ENCODE measurements around the gene CDK11B.
A peak's percentile ranks its signal among the peaks of the same experiment; 100 is the strongest.
"Not testable (repeated sequence)": the region's sequence is repeated elsewhere in the genome, so short reads cannot be mapped to it uniquely, and the experiment has no call there.

The CDK11B gene

DNA sequence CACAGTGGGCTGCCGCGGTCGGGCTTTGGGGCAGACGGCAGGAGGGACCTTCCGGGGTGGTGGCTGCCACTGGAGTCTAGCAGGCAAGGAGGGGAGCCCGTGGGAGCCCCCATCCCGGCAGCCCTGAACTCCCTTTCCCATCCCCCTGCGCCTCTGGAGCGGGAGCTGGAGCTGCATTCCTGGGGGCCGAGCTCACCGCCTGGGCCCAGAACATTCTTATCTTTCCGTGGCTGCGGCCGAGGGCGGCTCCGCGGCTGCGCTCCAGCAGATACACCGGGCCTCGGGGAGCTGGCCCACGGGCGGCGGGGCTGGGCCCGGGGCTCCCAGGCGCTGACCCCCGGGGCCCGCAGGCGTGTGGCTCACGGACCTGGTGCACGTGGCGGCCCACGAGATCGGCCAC is 41.8 kb upstream of the CDK11B start:
- H3K4me1 ChIP-seq (ENCODE audit: control extremely low read depth in 1 of 4, control insufficient read depth in 4 of 4, insufficient read depth in 4 of 4, low read length in 3 of 4); H3K27ac ChIP-seq (ENCODE audit: insufficient read depth in 1 of 2, low read depth in 1 of 2, low read length in 2 of 2, poor library complexity in 1 of 2, severe bottlenecking in 2 of 2); H3K27me3 ChIP-seq (replicated peaks in 2 of 5; ENCODE audit: control insufficient read depth in 4 of 5, insufficient read depth in 5 of 5, low read length in 4 of 5); CTCF ChIA-PET; H3K9me3 ChIP-seq (ENCODE audit: control extremely low read depth in 1 of 5, control insufficient read depth in 4 of 5, insufficient read depth in 2 of 5, low read depth in 1 of 5, low read length in 4 of 5); DNase-seq; H3K4me3 ChIP-seq (ENCODE audit: control insufficient read depth in 1 of 7, extremely low read depth in 1 of 7, insufficient read depth in 4 of 7, low read depth in 2 of 7, low read length in 6 of 7); POLR2A ChIA-PET: not testable (repeated sequence)
- peaks cover 0 to 10% (median 5%) of the 10 kb centered on the region in 4 experiments for H3K36me3 ChIP-seq (ENCODE audit: control insufficient read depth in 4 of 4, insufficient read depth in 4 of 4, low read length in 3 of 4)
- no CpG with 5 or more reads among the region's 33 CpGs for WGBS (ENCODE audit: insufficient coverage)

DNA sequence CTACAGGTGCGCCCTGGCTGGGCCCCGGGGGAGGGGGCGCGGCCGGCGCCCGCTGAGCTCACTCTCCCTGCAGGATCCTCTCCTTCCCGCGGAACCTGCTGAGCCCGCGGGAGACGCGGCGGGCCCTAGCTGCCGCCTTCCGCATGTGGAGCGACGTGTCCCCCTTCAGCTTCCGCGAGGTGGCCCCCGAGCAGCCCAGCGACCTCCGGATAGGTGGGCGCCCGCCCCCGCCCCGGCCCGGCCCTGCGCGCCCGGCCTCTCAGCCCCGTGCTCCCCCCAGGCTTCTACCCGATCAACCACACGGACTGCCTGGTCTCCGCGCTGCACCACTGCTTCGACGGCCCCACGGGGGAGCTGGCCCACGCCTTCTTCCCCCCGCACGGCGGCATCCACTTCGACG is 41.3 kb upstream of the CDK11B start:
- DNase-seq; H3K27me3 ChIP-seq (replicated peaks in 2 of 5; ENCODE audit: control insufficient read depth in 4 of 5, insufficient read depth in 5 of 5, low read length in 4 of 5); CTCF ChIA-PET; POLR2A ChIA-PET; H3K4me1 ChIP-seq (ENCODE audit: control extremely low read depth in 1 of 4, control insufficient read depth in 4 of 4, insufficient read depth in 4 of 4, low read length in 3 of 4); H3K9me3 ChIP-seq (ENCODE audit: control extremely low read depth in 1 of 5, control insufficient read depth in 4 of 5, insufficient read depth in 2 of 5, low read depth in 1 of 5, low read length in 4 of 5); H3K4me3 ChIP-seq (ENCODE audit: control insufficient read depth in 1 of 7, extremely low read depth in 1 of 7, insufficient read depth in 4 of 7, low read depth in 2 of 7, low read length in 6 of 7); H3K27ac ChIP-seq (ENCODE audit: insufficient read depth in 1 of 2, low read depth in 1 of 2, low read length in 2 of 2, poor library complexity in 1 of 2, severe bottlenecking in 2 of 2): not testable (repeated sequence)
- H3K36me3 ChIP-seq (ENCODE audit: control insufficient read depth in 4 of 4, insufficient read depth in 4 of 4, low read length in 3 of 4), result peaks cover 0 to 10% (median 5%) of the 10 kb centered on the region in 4 experiments
- no CpG with 5 or more reads among the region's 45 CpGs for WGBS (ENCODE audit: insufficient coverage)

DNA sequence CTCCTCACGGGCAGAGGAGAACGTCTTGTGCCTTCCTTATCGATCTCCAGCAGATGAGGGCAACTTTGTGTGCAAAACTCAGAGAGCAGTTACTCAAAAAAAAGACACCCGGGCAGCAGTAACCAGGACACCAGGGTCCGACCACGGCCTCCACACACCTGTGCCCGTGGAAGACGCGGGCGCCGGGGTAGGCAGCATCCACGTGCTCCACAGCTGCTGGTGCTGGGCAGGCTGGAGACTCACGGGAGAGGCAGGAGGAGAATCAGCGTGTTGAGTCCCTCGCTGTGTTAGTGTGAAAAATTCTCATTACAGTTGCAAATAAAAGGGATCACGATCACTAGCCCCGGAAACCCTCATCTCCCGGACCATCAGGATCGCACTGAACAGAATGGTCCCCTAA is 40.3 kb upstream of the CDK11B start:
- WGBS (ENCODE audit: insufficient coverage), result no CpG with 5 or more reads among the region's 19 CpGs
- DNase-seq; POLR2A ChIA-PET; H3K36me3 ChIP-seq (ENCODE audit: control insufficient read depth in 4 of 4, insufficient read depth in 4 of 4, low read length in 3 of 4); H3K27ac ChIP-seq (ENCODE audit: insufficient read depth in 1 of 2, low read depth in 1 of 2, low read length in 2 of 2, poor library complexity in 1 of 2, severe bottlenecking in 2 of 2); H3K4me1 ChIP-seq (ENCODE audit: control extremely low read depth in 1 of 4, control insufficient read depth in 4 of 4, insufficient read depth in 4 of 4, low read length in 3 of 4); H3K27me3 ChIP-seq (replicated peaks in 2 of 5; ENCODE audit: control insufficient read depth in 4 of 5, insufficient read depth in 5 of 5, low read length in 4 of 5); H3K9me3 ChIP-seq (ENCODE audit: control extremely low read depth in 1 of 5, control insufficient read depth in 4 of 5, insufficient read depth in 2 of 5, low read depth in 1 of 5, low read length in 4 of 5); H3K4me3 ChIP-seq (ENCODE audit: control insufficient read depth in 1 of 7, extremely low read depth in 1 of 7, insufficient read depth in 4 of 7, low read depth in 2 of 7, low read length in 6 of 7); CTCF ChIA-PET: not testable (repeated sequence)

GRCh38 chr1:1697358-1698183 is 38.8 kb upstream of the CDK11B start:
- peaks cover 0 to 10% (median 5%) of the 10 kb centered on the region in 4 experiments for H3K4me1 ChIP-seq (ENCODE audit: control extremely low read depth in 1 of 4, control insufficient read depth in 4 of 4, insufficient read depth in 4 of 4, low read length in 3 of 4)
- H3K4me3 ChIP-seq (ENCODE audit: control insufficient read depth in 1 of 7, extremely low read depth in 1 of 7, insufficient read depth in 4 of 7, low read depth in 2 of 7, low read length in 6 of 7); H3K27me3 ChIP-seq (replicated peaks in 2 of 5; ENCODE audit: control insufficient read depth in 4 of 5, insufficient read depth in 5 of 5, low read length in 4 of 5); H3K27ac ChIP-seq (ENCODE audit: insufficient read depth in 1 of 2, low read depth in 1 of 2, low read length in 2 of 2, poor library complexity in 1 of 2, severe bottlenecking in 2 of 2); DNase-seq; H3K9me3 ChIP-seq (ENCODE audit: control extremely low read depth in 1 of 5, control insufficient read depth in 4 of 5, insufficient read depth in 2 of 5, low read depth in 1 of 5, low read length in 4 of 5); H3K36me3 ChIP-seq (ENCODE audit: control insufficient read depth in 4 of 4, insufficient read depth in 4 of 4, low read length in 3 of 4); CTCF ChIA-PET; POLR2A ChIA-PET: not testable (repeated sequence)
- 87% methylated on average over 10 of the region's 26 CpGs for WGBS (ENCODE audit: insufficient coverage)

- CTCF ChIA-PET; H3K4me3 ChIP-seq (ENCODE audit: control insufficient read depth in 1 of 7, extremely low read depth in 1 of 7, insufficient read depth in 4 of 7, low read depth in 2 of 7, low read length in 6 of 7); H3K36me3 ChIP-seq (ENCODE audit: control insufficient read depth in 4 of 4, insufficient read depth in 4 of 4, low read length in 3 of 4); H3K27ac ChIP-seq (ENCODE audit: insufficient read depth in 1 of 2, low read depth in 1 of 2, low read length in 2 of 2, poor library complexity in 1 of 2, severe bottlenecking in 2 of 2); POLR2A ChIA-PET; DNase-seq; H3K27me3 ChIP-seq (replicated peaks in 2 of 5; ENCODE audit: control insufficient read depth in 4 of 5, insufficient read depth in 5 of 5, low read length in 4 of 5); H3K9me3 ChIP-seq (ENCODE audit: control extremely low read depth in 1 of 5, control insufficient read depth in 4 of 5, insufficient read depth in 2 of 5, low read depth in 1 of 5, low read length in 4 of 5): not testable (repeated sequence)
- 100% methylated on average over 6 of the region's 23 CpGs for WGBS (ENCODE audit: insufficient coverage)
- H3K4me1 ChIP-seq (ENCODE audit: control extremely low read depth in 1 of 4, control insufficient read depth in 4 of 4, insufficient read depth in 4 of 4, low read length in 3 of 4), result peaks cover 0 to 10% (median 5%) of the 10 kb centered on the region in 4 experiments
These were observed 37.9 kb upstream of the CDK11B start for GRCh38 chr1:1696431-1697357.

DNA sequence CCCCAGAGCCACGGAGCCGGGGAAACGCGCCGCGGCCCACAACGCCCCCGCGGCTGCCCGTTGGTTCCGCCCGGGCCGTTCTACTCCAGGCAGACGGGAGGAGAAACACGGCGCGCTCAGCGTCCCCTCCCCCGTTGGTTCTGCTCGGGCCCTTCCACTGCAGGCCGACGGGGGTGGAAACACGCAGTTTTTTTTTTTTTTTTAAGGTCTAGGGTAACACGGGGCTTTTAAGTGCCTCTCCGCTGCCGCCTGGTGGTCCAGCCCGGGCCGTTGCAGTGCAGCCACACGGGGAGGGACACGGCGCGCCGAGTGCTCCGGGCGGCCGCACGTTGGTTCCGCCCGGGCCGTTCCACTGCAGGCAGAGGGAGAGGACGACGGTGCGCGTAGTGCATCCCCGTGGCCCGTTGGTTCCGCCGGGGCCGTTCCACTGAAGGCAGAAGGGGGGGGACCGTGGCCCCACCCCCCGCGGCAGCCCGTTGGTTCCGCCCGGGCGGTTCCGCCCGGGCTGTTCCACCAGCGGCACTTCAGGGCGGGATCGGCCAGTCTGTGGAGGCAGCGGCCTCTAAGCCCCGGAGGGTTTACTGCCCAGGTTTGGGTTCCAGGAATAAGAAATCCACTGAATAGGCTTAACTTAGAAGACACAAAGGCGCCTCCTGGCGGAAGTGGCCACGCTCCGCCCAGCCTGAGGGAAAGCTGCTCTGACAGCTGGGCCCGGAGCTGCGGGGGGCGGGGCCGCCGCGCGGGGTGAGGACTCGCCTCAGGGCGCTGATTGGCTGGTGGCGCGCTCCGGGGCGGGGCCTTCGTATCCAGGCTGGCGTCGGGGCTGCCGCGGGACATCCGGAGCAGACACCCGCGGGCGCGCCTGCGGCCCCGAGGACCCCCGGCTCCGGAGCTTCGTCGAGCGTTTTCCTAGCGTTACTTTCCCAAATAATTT is 34.2 kb upstream of the CDK11B start, which contains the start of gene SLC35E2B:
Gene SLC35E2B, minus strand, starts transcription at position 82 of the 934 bp plus-strand sequence. CDS start 16,096 bp downstream, outside the sequence.
- H3K4me3 ChIP-seq (ENCODE audit: control insufficient read depth in 1 of 7, extremely low read depth in 1 of 7, insufficient read depth in 4 of 7, low read depth in 2 of 7, low read length in 6 of 7), result peak within 1 kb of the TSS; percentile 27 to 74 (median 64)
- POLR2A ChIA-PET; CTCF ChIA-PET; H3K36me3 ChIP-seq (ENCODE audit: control insufficient read depth in 4 of 4, insufficient read depth in 4 of 4, low read length in 3 of 4); H3K9me3 ChIP-seq (ENCODE audit: control extremely low read depth in 1 of 5, control insufficient read depth in 4 of 5, insufficient read depth in 2 of 5, low read depth in 1 of 5, low read length in 4 of 5); H3K27me3 ChIP-seq (replicated peaks in 2 of 5; ENCODE audit: control insufficient read depth in 4 of 5, insufficient read depth in 5 of 5, low read length in 4 of 5): not testable (repeated sequence)
- DNase-seq, result peak; percentile 93 to 98 (median 98)
- peaks cover 0 to 10% (median 5%) of the 10 kb centered on the region in 4 experiments for H3K4me1 ChIP-seq (ENCODE audit: control extremely low read depth in 1 of 4, control insufficient read depth in 4 of 4, insufficient read depth in 4 of 4, low read length in 3 of 4)
- WGBS (ENCODE audit: insufficient coverage), result no CpG with 5 or more reads among the region's 98 CpGs
- peak within 1 kb of the TSS; percentile 93 to 94 for H3K27ac ChIP-seq (ENCODE audit: insufficient read depth in 1 of 2, low read depth in 1 of 2, low read length in 2 of 2, poor library complexity in 1 of 2, severe bottlenecking in 2 of 2)

Data from common myeloid progenitor, CD34-positive (primary cell).